Measurements from ENCODE around the gene CMKLR1. TPM values are rescaled to one million over a fixed set of nuclear protein-coding genes. Genes with fewer than 3 reads are reported as not detected.

CMKLR1 gene
- total and polyA plus RNA-seq, 10 of the 15 experiments (the other 5 are each of a cell fraction or from before 2014, with no cell fraction given), result 13.8 to 52.3 (median 26.2) TPM

GRCh38 chr12:108253540-108253939, 85.6 kb downstream of the CMKLR1 start (continued):
- TF ChIP-seq BCL3 (IDR thresholded peaks at IDR 0.05; ENCODE audit: borderline replicate concordance, insufficient read depth, low read depth, low read length, poor library complexity, severe bottlenecking), result no peak
- TF ChIP-seq, protein P1, sequence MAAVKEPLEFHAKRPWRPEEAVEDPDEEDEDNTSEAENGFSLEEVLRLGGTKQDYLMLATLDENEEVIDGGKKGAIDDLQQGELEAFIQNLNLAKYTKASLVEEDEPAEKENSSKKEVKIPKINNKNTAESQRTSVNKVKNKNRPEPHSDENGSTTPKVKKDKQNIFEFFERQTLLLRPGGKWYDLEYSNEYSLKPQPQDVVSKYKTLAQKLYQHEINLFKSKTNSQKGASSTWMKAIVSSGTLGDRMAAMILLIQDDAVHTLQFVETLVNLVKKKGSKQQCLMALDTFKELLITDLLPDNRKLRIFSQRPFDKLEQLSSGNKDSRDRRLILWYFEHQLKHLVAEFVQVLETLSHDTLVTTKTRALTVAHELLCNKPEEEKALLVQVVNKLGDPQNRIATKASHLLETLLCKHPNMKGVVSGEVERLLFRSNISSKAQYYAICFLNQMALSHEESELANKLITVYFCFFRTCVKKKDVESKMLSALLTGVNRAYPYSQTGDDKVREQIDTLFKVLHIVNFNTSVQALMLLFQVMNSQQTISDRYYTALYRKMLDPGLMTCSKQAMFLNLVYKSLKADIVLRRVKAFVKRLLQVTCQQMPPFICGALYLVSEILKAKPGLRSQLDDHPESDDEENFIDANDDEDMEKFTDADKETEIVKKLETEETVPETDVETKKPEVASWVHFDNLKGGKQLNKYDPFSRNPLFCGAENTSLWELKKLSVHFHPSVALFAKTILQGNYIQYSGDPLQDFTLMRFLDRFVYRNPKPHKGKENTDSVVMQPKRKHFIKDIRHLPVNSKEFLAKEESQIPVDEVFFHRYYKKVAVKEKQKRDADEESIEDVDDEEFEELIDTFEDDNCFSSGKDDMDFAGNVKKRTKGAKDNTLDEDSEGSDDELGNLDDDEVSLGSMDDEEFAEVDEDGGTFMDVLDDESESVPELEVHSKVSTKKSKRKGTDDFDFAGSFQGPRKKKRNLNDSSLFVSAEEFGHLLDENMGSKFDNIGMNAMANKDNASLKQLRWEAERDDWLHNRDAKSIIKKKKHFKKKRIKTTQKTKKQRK (IDR thresholded peaks at IDR 0.05; ENCODE audit: low read depth, low read length), result no peak
- TF ChIP-seq PML (IDR thresholded peaks at IDR 0.05; ENCODE audit: low read length), result no peak
- no peak for TF ChIP-seq DPF2 (IDR thresholded peaks at IDR 0.05)
- TF ChIP-seq RBBP5 (conservative IDR thresholded peaks at IDR 0.05), result no peak
- no peak for TF ChIP-seq ETV6 (conservative IDR thresholded peaks at IDR 0.05 in 1 of 2, IDR thresholded peaks at IDR 0.05 in 1 of 2; ENCODE audit: borderline replicate concordance in 1 of 2, low read depth in 1 of 2)

- no peak overlapping the region for H2AFZ ChIP-seq (ENCODE audit: control insufficient read depth, low read depth, low read length)
- H3K27ac ChIP-seq (ENCODE audit: control insufficient read depth, insufficient read depth), result no peak overlapping the region
- in situ Hi-C loops (cut with MboI), result no loop called here
- POLR2A ChIA-PET, result no interaction called here
- peaks cover 0 to 3% of the 10 kb centered on the region in 2 experiments; a peak in 1 of 4 replicates for H3K27me3 ChIP-seq (replicated peaks in 1 of 2; ENCODE audit: control insufficient read depth in 2 of 2, insufficient read depth in 2 of 2, low read length in 1 of 2)
- H3K79me2 ChIP-seq (ENCODE audit: control insufficient read depth, insufficient read depth, low read length), result no peaks in the 10 kb centered on the region
- no TSS peak for BruUV-seq (replicated peaks)
- no peak overlapping the region for H3K9ac ChIP-seq (ENCODE audit: control insufficient read depth, insufficient read depth, low read length)
- intact Hi-C loops (cut with micrococcal nuclease; ENCODE audit: unreplicated experiment), result no loop called here
- FAIRE-seq (no peak), DNase-seq (ENCODE audit: low read depth, low spot score) (no peak), ATAC-seq (no peak)
- no peak overlapping the region for H3K4me2 ChIP-seq (ENCODE audit: control insufficient read depth, insufficient read depth)
- 50% methylated on average over 7 of the region's 7 CpGs for WGBS (ENCODE audit: insufficient coverage, insufficient replicate concordance, low lambda C conversion rate, missing lambda C conversion rate)
- H4K20me1 ChIP-seq (ENCODE audit: control insufficient read depth, insufficient read depth), result no peaks in the 10 kb centered on the region
- CTCF ChIA-PET, result no interaction called here
- no peaks in the 10 kb centered on the region for H3K4me1 ChIP-seq (ENCODE audit: control insufficient read depth, insufficient read depth, low read length)
- H3K36me3 ChIP-seq (ENCODE audit: control insufficient read depth in 2 of 2, insufficient read depth in 2 of 2, low read length in 1 of 2), result no peaks in the 10 kb centered on the region
- no peak overlapping the region for H3K4me3 ChIP-seq
- RAD21 ChIA-PET (ENCODE audit: unreplicated experiment), result no interaction called here
- no peaks in the 10 kb centered on the region for H3K9me3 ChIP-seq (replicated peaks; ENCODE audit: control insufficient read depth, insufficient read depth, low read length)
- SMC1A ChIA-PET (ENCODE audit: uncharacterized antibody, unreplicated experiment), result no interaction called here
- TF ChIP-seq SP1 (IDR thresholded peaks at IDR 0.05; ENCODE audit: low read depth, low read length), result no peak
- no peak for TF ChIP-seq MYC (IDR thresholded peaks at IDR 0.05; ENCODE audit: insufficient read depth, insufficient read length, insufficient replicate concordance, low read length, severe bottlenecking)
- no peak for TF ChIP-seq TCF3 (IDR thresholded peaks at IDR 0.05; ENCODE audit: borderline replicate concordance, insufficient read depth, low read depth, low read length)
- TF ChIP-seq PAX8 (IDR thresholded peaks at IDR 0.05), result no peak
- no peak for TF ChIP-seq RELA (IDR thresholded peaks at IDR 0.05; ENCODE audit: borderline replicate concordance, partially characterized antibody)
- TF ChIP-seq, protein P2, sequence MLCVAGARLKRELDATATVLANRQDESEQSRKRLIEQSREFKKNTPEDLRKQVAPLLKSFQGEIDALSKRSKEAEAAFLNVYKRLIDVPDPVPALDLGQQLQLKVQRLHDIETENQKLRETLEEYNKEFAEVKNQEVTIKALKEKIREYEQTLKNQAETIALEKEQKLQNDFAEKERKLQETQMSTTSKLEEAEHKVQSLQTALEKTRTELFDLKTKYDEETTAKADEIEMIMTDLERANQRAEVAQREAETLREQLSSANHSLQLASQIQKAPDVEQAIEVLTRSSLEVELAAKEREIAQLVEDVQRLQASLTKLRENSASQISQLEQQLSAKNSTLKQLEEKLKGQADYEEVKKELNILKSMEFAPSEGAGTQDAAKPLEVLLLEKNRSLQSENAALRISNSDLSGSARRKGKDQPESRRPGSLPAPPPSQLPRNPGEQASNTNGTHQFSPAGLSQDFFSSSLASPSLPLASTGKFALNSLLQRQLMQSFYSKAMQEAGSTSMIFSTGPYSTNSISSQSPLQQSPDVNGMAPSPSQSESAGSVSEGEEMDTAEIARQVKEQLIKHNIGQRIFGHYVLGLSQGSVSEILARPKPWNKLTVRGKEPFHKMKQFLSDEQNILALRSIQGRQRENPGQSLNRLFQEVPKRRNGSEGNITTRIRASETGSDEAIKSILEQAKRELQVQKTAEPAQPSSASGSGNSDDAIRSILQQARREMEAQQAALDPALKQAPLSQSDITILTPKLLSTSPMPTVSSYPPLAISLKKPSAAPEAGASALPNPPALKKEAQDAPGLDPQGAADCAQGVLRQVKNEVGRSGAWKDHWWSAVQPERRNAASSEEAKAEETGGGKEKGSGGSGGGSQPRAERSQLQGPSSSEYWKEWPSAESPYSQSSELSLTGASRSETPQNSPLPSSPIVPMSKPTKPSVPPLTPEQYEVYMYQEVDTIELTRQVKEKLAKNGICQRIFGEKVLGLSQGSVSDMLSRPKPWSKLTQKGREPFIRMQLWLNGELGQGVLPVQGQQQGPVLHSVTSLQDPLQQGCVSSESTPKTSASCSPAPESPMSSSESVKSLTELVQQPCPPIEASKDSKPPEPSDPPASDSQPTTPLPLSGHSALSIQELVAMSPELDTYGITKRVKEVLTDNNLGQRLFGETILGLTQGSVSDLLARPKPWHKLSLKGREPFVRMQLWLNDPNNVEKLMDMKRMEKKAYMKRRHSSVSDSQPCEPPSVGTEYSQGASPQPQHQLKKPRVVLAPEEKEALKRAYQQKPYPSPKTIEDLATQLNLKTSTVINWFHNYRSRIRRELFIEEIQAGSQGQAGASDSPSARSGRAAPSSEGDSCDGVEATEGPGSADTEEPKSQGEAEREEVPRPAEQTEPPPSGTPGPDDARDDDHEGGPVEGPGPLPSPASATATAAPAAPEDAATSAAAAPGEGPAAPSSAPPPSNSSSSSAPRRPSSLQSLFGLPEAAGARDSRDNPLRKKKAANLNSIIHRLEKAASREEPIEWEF (IDR thresholded peaks at IDR 0.05; ENCODE audit: insufficient replicate concordance, low read depth, low read length), result no peak
- no peak for TF ChIP-seq NRF1 (conservative IDR thresholded peaks at IDR 0.05; ENCODE audit: low read depth, low read length)
- TF ChIP-seq POLR2AphosphoS2 (IDR thresholded peaks at IDR 0.05; ENCODE audit: low read depth, low read length), result no peak
Observed at GRCh38 chr12:108252523-108252922, 86.6 kb downstream of the CMKLR1 start.
